ENCODE data around the gene FILIP1L. TPM values are rescaled to one million over a fixed set of nuclear protein-coding genes. Genes with fewer than 3 reads are reported as not detected.

The FILIP1L gene
- total and polyA plus RNA-seq, 2 of the 13 experiments (the other 11 are each of a cell fraction or from before 2014, with no cell fraction given): 8.1 to 187 TPM

GRCh38 chr3:99855900-99856299, 258.4 kb downstream of the FILIP1L start:
- WGBS (ENCODE audit: low lambda C conversion rate): 96% methylated on average over 1 of the region's 1 CpG
- Histone ChIP-seq H3K27ac (ENCODE audit: extremely low read length, insufficient read depth, low read length) (no peak overlapping the region), H3K4me3 (replicated peaks in 1 of 3; ENCODE audit: insufficient read depth in 1 of 3, low read depth in 2 of 3, low read length in 3 of 3) (no peak overlapping the region), H3K4me2 (ENCODE audit: low read depth, low read length) (no peak overlapping the region), H3K79me2 (ENCODE audit: insufficient read depth, low read length) (peaks cover 71% of the 10 kb centered on the region), H3K36me3 (replicated peaks in 1 of 2; ENCODE audit: control insufficient read depth in 1 of 2, insufficient read depth in 2 of 2, low read length in 2 of 2) (peaks cover 7 to 35% of the 10 kb centered on the region in 2 experiments), H2AFZ (ENCODE audit: low read length) (no peak overlapping the region), H3K9ac (ENCODE audit: insufficient read depth, low read depth, low read length) (no peak overlapping the region), H4K20me1 (ENCODE audit: insufficient read depth, low read length) (peaks cover 74% of the 10 kb centered on the region), H3K27me3 (ENCODE audit: control insufficient read depth in 1 of 2, insufficient read depth in 2 of 2, low read length in 2 of 2) (no peaks in the 10 kb centered on the region), H3K9me3 (ENCODE audit: low read length) (no peaks in the 10 kb centered on the region), H3K4me1 (ENCODE audit: insufficient read depth, low read length) (peaks cover 67% of the 10 kb centered on the region)
- in situ Hi-C loops (cut with HindIII; ENCODE audit: extremely low pct_ligation_motif_present, low pct_unique_long_range_greater_than_20kb): no loop called here
- ATAC-seq: no peak
- no TSS peak for BruUV-seq (replicated peaks)
- intact Hi-C loops (cut with micrococcal nuclease; ENCODE audit: unreplicated experiment): loop anchor here (5.0 kb wide), 1 partner anchor 66 kb away; no protein-coding TSS in a partner anchor
- TF ChIP-seq ZBTB38 (CRISPR knock-in tag; IDR thresholded peaks at IDR 0.05): no peak
- 0 out of 2 replicates have a peak, but pooled peaks have one; percentile 7 for TF ChIP-seq POLR2AphosphoS5 (IDR thresholded peaks at IDR 0.05; ENCODE audit: low read depth, low read length)
- peak; percentile 77 for TF ChIP-seq RBM22 (optimal IDR thresholded peaks at IDR 0.05; ENCODE audit: low read length)
- TF ChIP-seq AGO2 (optimal IDR thresholded peaks at IDR 0.05; ENCODE audit: low read depth, low read length): peak; percentile 36
- no peak for TF ChIP-seq ZNF850 (CRISPR knock-in tag; conservative IDR thresholded peaks at IDR 0.05)
- TF ChIP-seq PAF1 (CRISPR knock-in tag; IDR thresholded peaks at IDR 0.05): peak; percentile 63; the same call in 1 of the 2 replicates
- DNase-seq (ENCODE audit: low spot score): no peak
- POLR2A ChIA-PET: interaction anchor here (1.3 kb wide), 1 partner anchor 405 kb away, joined by 3 read pairs; the partner anchor contains the start of gene TBC1D23
- no peak for FAIRE-seq
- CTCF ChIA-PET (ENCODE audit: low intra/inter-chr PET ratio, low total read pairs): no interaction called here

- Histone ChIP-seq H3K9ac (ENCODE audit: insufficient read depth, low read depth, low read length) (no peak overlapping the region), H3K4me3 (replicated peaks in 1 of 3; ENCODE audit: insufficient read depth in 1 of 3, low read depth in 2 of 3, low read length in 3 of 3) (no peak overlapping the region), H3K9me3 (ENCODE audit: low read length) (no peaks in the 10 kb centered on the region), H3K27ac (ENCODE audit: extremely low read length, insufficient read depth, low read length) (no peak overlapping the region), H3K27me3 (ENCODE audit: control insufficient read depth in 1 of 2, insufficient read depth in 2 of 2, low read length in 2 of 2) (no peaks in the 10 kb centered on the region), H2AFZ (ENCODE audit: low read length) (no peak overlapping the region), H3K79me2 (ENCODE audit: insufficient read depth, low read length) (peaks cover 60% of the 10 kb centered on the region), H4K20me1 (ENCODE audit: insufficient read depth, low read length) (peaks cover 63% of the 10 kb centered on the region), H3K4me1 (ENCODE audit: insufficient read depth, low read length) (peaks cover 57% of the 10 kb centered on the region), H3K36me3 (replicated peaks in 1 of 2; ENCODE audit: control insufficient read depth in 1 of 2, insufficient read depth in 2 of 2, low read length in 2 of 2) (peaks cover 13 to 41% of the 10 kb centered on the region in 2 experiments), H3K4me2 (ENCODE audit: low read depth, low read length) (no peak overlapping the region)
- CTCF ChIA-PET (ENCODE audit: low intra/inter-chr PET ratio, low total read pairs): no interaction called here
- 82% methylated on average over 1 of the region's 1 CpG for WGBS (ENCODE audit: low lambda C conversion rate)
- in situ Hi-C loops (cut with HindIII; ENCODE audit: extremely low pct_ligation_motif_present, low pct_unique_long_range_greater_than_20kb) (no loop called here), intact Hi-C loops (cut with micrococcal nuclease; ENCODE audit: unreplicated experiment) (loop anchor here (5.0 kb wide), 1 partner anchor 67 kb away; no protein-coding TSS in a partner anchor)
- FAIRE-seq (no peak), ATAC-seq (no peak; the same call in 1 of the 3 replicates), DNase-seq (ENCODE audit: low spot score) (no peak)
- no TSS peak for BruUV-seq (replicated peaks)
- POLR2A ChIA-PET: interaction anchor here (1.3 kb wide), 1 partner anchor 406 kb away, joined by 3 read pairs; the partner anchor contains the start of gene TBC1D23
- 0 out of 2 replicates have a peak, but pooled peaks have one; percentile 4 for TF ChIP-seq FOXA3 (CRISPR knock-in tag; IDR thresholded peaks at IDR 0.05)
- TF ChIP-seq POLR2G (IDR thresholded peaks at IDR 0.05; ENCODE audit: low read depth, low read length): peak; percentile 33; the same call in 1 of the 2 replicates
- no peak for TF ChIP-seq ZNF274 (CRISPR knock-in tag; IDR thresholded peaks at IDR 0.05)
- 0 out of 2 replicates have a peak, but pooled peaks have one; percentile 40 for TF ChIP-seq FOXO4 (CRISPR knock-in tag; conservative IDR thresholded peaks at IDR 0.05)
- TF ChIP-seq TEAD2 (CRISPR knock-in tag; IDR thresholded peaks at IDR 0.05): no peak
- TF ChIP-seq CREB1 (IDR thresholded peaks at IDR 0.05): no peak
- TF ChIP-seq CREB1 (CRISPR knock-in tag; IDR thresholded peaks at IDR 0.05): peak; percentile 38; the same call in 1 of the 2 replicates
- TF ChIP-seq ZFP36L1 (CRISPR knock-in tag; IDR thresholded peaks at IDR 0.05): no peak
- TF ChIP-seq BCL6 (CRISPR knock-in tag; IDR thresholded peaks at IDR 0.05): peak; percentile 68
- TF ChIP-seq SOX6 (IDR thresholded peaks at IDR 0.05): no peak
- TF ChIP-seq SOX6 (CRISPR knock-in tag; IDR thresholded peaks at IDR 0.05): peak; percentile 73
- TF ChIP-seq MAFK (conservative IDR thresholded peaks at IDR 0.05 in 1 of 2, IDR thresholded peaks at IDR 0.05 in 1 of 2; ENCODE audit: low read length in 2 of 2): peak in 1 of 2 experiments; percentile 21; a peak in 2 of 4 replicates
- peak; percentile 36 for TF ChIP-seq RBM22 (optimal IDR thresholded peaks at IDR 0.05; ENCODE audit: low read length)
Measured at GRCh38 chr3:99854756-99855298, 259.5 kb downstream of the FILIP1L start.

All from HepG2 (cell line).